Measurements from ENCODE around the gene DIPK1C. TPM values are rescaled to one million over a fixed set of nuclear protein-coding genes. Genes with fewer than 3 reads are reported as not detected.
A peak's percentile ranks its signal among the peaks of the same experiment; 100 is the strongest.

DIPK1C gene
- total RNA-seq, 4 donors from 2014 or later, result 1.8 to 4.1 (median 3.5) TPM

DNA sequence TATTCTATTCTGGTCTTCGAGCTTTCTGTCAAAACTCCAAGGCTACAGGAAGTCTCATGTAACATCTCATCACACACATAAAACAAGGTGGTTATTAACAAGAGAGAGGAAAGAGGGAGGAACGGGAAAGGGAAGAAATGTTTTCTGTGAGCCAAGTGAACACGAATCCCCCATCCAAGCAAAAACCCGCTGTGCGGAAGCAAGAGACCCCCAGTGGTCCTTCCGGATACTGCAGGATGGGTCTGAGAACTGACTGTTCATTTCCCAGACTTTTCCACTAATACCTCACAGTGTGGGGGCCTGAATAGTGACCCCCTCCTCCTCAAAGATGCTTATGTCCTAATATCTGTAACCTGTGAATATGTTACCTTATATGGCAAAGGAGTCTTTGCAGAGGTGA, 19.0 kb upstream of the DIPK1C start:
- H3K4me1 ChIP-seq, result peaks cover 7% of the 10 kb centered on the region
- H3K27ac ChIP-seq, result no peak overlapping the region
- no peaks in the 10 kb centered on the region for H3K9me3 ChIP-seq
- TF ChIP-seq, protein P1, sequence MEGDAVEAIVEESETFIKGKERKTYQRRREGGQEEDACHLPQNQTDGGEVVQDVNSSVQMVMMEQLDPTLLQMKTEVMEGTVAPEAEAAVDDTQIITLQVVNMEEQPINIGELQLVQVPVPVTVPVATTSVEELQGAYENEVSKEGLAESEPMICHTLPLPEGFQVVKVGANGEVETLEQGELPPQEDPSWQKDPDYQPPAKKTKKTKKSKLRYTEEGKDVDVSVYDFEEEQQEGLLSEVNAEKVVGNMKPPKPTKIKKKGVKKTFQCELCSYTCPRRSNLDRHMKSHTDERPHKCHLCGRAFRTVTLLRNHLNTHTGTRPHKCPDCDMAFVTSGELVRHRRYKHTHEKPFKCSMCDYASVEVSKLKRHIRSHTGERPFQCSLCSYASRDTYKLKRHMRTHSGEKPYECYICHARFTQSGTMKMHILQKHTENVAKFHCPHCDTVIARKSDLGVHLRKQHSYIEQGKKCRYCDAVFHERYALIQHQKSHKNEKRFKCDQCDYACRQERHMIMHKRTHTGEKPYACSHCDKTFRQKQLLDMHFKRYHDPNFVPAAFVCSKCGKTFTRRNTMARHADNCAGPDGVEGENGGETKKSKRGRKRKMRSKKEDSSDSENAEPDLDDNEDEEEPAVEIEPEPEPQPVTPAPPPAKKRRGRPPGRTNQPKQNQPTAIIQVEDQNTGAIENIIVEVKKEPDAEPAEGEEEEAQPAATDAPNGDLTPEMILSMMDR (IDR thresholded peaks at IDR 0.05), result peak in 1 of 2 donors; percentile 39
- no peak for TF ChIP-seq EP300 (IDR thresholded peaks at IDR 0.05)
- no peaks in the 10 kb centered on the region for H3K36me3 ChIP-seq
- H3K27me3 ChIP-seq, result no peaks in the 10 kb centered on the region
- WGBS, result 41% methylated on average over 6 of the region's 6 CpGs
- no peak for DNase-seq (ENCODE audit: low spot score in 2 of 2)
- H3K4me3 ChIP-seq, result no peak overlapping the region

DNA sequence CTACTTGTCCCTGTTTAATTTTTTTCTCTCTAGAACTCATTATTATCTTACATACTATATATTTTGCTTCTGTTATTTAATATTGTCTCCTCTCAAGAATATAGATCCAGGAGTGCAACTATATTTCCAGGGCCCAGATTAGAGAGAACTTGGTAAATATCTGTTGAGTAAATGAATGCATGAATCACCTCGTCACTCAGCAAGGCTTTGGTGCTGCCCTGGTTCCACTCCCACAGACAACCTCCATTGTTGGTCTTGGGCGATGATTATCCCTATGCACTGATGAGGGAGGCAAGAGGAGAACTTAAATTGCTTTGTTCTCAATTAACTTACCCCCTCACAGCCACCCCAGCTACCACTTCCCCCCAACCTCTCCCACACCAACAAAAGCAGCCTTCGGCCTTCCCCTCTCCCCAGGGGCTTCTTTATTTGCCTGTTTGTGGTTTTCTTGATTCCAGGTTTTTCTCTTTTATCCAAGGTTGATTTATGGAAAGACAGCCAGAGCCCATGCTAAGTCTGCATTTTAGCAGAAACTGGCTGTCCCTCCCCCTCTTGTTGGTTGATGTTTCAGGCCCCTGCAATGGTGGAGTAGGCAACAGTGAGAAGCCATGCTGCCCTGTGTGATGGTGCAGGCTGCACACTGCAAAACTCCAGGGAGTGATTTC, 17.0 kb upstream of the DIPK1C start:
- Histone ChIP-seq H3K27ac (no peak overlapping the region), H3K36me3 (no peaks in the 10 kb centered on the region), H3K9me3 (no peaks in the 10 kb centered on the region), H3K4me1 (peaks cover 9% of the 10 kb centered on the region), H3K4me3 (no peak overlapping the region), H3K27me3 (no peaks in the 10 kb centered on the region)
- TF ChIP-seq POLR2AphosphoS5 (IDR thresholded peaks at IDR 0.05) (no peak), EP300 (IDR thresholded peaks at IDR 0.05) (no peak), POLR2A (IDR thresholded peaks at IDR 0.05) (no peak)
- TF ChIP-seq, protein P1 (IDR thresholded peaks at IDR 0.05), result no peak
- WGBS, result 89% methylated on average over 3 of the region's 3 CpGs
- DNase-seq (ENCODE audit: low spot score in 2 of 2), result no peak

DNA sequence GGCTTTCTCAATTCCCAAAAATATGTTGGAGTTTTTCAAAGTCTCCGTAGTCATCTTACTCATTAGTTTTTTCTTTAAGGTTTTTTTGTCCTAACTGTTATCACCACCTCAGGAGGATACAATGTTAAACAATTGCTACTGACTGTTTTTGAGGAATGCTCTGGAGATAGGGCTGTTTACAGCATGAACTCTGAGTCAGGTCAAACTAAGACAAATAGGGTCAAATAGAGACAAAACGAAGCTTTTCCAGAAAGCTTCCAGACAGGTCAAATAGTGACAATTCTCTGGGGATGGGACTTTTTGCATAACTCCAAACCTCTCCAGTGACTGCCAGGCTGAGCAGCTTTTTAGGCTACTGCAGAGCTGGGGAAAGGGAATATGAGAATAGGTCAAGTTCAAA, 15.2 kb upstream of the DIPK1C start:
- DNase-seq (ENCODE audit: low spot score in 2 of 2), result no peak
- no peak overlapping the region for H3K27ac ChIP-seq
- WGBS, result 74% methylated on average over 2 of the region's 2 CpGs

DNA sequence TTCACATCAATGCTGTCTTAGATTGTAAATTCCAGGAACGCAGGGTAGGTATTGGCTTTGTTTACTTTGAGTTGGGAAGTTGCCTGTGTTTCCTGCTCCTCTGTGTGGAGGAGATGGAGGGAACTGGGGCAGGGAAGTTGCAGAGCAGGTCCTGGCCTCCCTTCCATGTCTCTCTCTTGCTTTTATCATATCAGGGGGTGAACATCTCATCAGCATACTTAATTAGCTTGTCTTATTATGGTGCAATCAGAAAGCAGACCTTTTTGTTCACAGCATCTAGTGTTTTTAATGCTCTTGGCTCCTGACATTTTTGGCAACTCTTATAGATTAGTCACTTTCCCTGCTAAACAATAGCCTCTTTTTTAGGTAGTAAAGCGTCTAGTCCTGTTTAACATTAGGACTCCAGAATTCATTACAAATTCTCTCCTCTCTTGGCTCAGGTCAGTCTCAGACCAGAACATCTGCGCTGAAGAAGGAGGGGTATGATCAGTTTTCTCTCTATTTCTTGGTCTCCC, 11.5 kb upstream of the DIPK1C start:
- Histone ChIP-seq H3K36me3 (no peaks in the 10 kb centered on the region), H3K27me3 (no peaks in the 10 kb centered on the region), H3K27ac (peak overlapping the region; percentile 56), H3K4me1 (peaks cover 18% of the 10 kb centered on the region), H3K9me3 (no peaks in the 10 kb centered on the region), H3K4me3 (no peak overlapping the region)
- TF ChIP-seq POLR2AphosphoS5 (IDR thresholded peaks at IDR 0.05) (no peak), POLR2A (IDR thresholded peaks at IDR 0.05) (no peak), EP300 (IDR thresholded peaks at IDR 0.05) (no peak)
- TF ChIP-seq, protein P1 (IDR thresholded peaks at IDR 0.05), result no peak
- no peak for DNase-seq (ENCODE audit: low spot score in 2 of 2)
- 19% methylated on average over 3 of the region's 3 CpGs for WGBS

More for the DNA sequence above, 15.2 kb upstream of the DIPK1C start:
- Histone ChIP-seq H3K27me3 (no peaks in the 10 kb centered on the region), H3K4me1 (peaks cover 18% of the 10 kb centered on the region), H3K36me3 (no peaks in the 10 kb centered on the region), H3K4me3 (no peak overlapping the region), H3K9me3 (no peaks in the 10 kb centered on the region)
- TF ChIP-seq POLR2AphosphoS5 (IDR thresholded peaks at IDR 0.05), result no peak

DNA sequence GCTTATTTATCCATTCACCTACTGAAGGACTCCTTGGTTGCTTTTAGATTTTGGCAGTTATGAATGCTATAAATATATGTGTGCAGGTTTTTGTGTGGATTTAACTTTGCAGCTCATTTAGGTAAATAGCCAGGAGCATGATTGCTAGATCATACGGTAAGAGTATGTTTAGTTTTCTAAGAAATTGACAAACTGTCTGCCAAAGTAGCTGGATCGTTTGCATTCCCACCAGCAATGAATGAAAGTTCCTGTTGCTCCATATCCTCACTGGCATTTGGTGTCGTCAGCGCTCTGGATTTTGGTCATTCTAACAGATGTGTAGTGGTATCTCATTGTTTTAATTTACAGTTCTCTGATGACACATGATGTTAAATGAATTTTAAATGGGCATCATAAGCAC, 8.7 kb upstream of the DIPK1C start:
- H3K27ac ChIP-seq, result no peak overlapping the region
- H3K9me3 ChIP-seq, result no peaks in the 10 kb centered on the region
- peaks cover 3% of the 10 kb centered on the region for H3K27me3 ChIP-seq
- H3K4me3 ChIP-seq, result no peak overlapping the region
- H3K4me1 ChIP-seq, result peaks cover 18% of the 10 kb centered on the region
- 64% methylated on average over 4 of the region's 4 CpGs for WGBS
- no peak for DNase-seq (ENCODE audit: low spot score in 2 of 2)
- H3K36me3 ChIP-seq, result no peaks in the 10 kb centered on the region
- TF ChIP-seq EP300 (IDR thresholded peaks at IDR 0.05), result no peak
- TF ChIP-seq POLR2AphosphoS5 (IDR thresholded peaks at IDR 0.05), result no peak
- TF ChIP-seq POLR2A (IDR thresholded peaks at IDR 0.05), result no peak
- TF ChIP-seq, protein P1 (IDR thresholded peaks at IDR 0.05), result no peak

Measured in suprapubic skin (tissue), 4 donors.